Trophoblast cell (in vitro differentiated cells and primary cell): Measurements from ENCODE around the gene BMPER.

ENCODE experiments used
- DNase-seq, 2 donors: peaks; one replicate each; pipeline ENCODE4 v3.0.0-alpha.2; 2016
- H2AFZ ChIP-seq: 2 replicates; pipeline ENCODE4 v1.6.1; 2013; ENCODE audit warnings: low read length, moderate library complexity, mild to moderate bottlenecking; ENCODE audit not compliant: insufficient read depth, poor library complexity
- H2AK5ac ChIP-seq: 2 replicates; pipeline ENCODE4 v1.6.1; 2013; ENCODE audit warnings: mild to moderate bottlenecking, low read length
- H2BK120ac ChIP-seq: 2 replicates; pipeline ENCODE4 v1.6.1; 2013; ENCODE audit warnings: low read length, mild to moderate bottlenecking, moderate library complexity; ENCODE audit not compliant: insufficient read depth, poor library complexity
- H2BK12ac ChIP-seq: 2 replicates; pipeline ENCODE4 v1.6.1; 2013; ENCODE audit warnings: mild to moderate bottlenecking, low read length, moderate library complexity
- H2BK5ac ChIP-seq: 2 replicates; pipeline ENCODE4 v1.6.1; 2013; ENCODE audit warnings: low read length, low read depth, moderate library complexity, mild to moderate bottlenecking; ENCODE audit not compliant: poor library complexity
- H3K14ac ChIP-seq: 2 replicates; pipeline ENCODE4 v1.6.1; 2013; ENCODE audit warnings: mild to moderate bottlenecking, low read length
- H3K18ac ChIP-seq: 2 replicates; pipeline ENCODE4 v1.6.1; 2013; ENCODE audit warnings: mild to moderate bottlenecking, low read length
- H3K23ac ChIP-seq: 2 replicates; pipeline ENCODE4 v1.6.1; 2013; ENCODE audit warnings: low read length
- H3K27ac ChIP-seq: 2 replicates; pipeline ENCODE4 v1.5.1; 2013; ENCODE audit warnings: low read depth, mild to moderate bottlenecking, inconsistent platforms, low read length, moderate library complexity
- H3K27me3 ChIP-seq: 2 replicates; pipeline ENCODE4 v1.6.1; 2013; ENCODE audit warnings: inconsistent platforms, mild to moderate bottlenecking, low read length, moderate library complexity; ENCODE audit not compliant: insufficient read depth
- H3K36me3 ChIP-seq, 2 experiments: 1 replicate in 1 of 2; 2 replicates in 1 of 2; pipeline ENCODE4 v1.6.1; 2013; ENCODE audit warnings: low read length in 2 of 2, mild to moderate bottlenecking in 2 of 2, moderate library complexity in 1 of 2; ENCODE audit not compliant: insufficient read depth in 2 of 2, control insufficient read depth in 1 of 2
- H3K4ac ChIP-seq: 2 replicates; pipeline ENCODE4 v1.6.1; 2013; ENCODE audit warnings: low read depth, mild to moderate bottlenecking, low read length, moderate library complexity
- H3K4me1 ChIP-seq, 2 experiments: 1 replicate in 1 of 2; 2 replicates in 1 of 2; pipeline ENCODE4 v1.6.1; 2013; ENCODE audit warnings: low read length in 2 of 2, mild to moderate bottlenecking in 2 of 2, moderate library complexity in 1 of 2; ENCODE audit not compliant: insufficient read depth in 2 of 2, control insufficient read depth in 1 of 2
- H3K4me2 ChIP-seq: 2 replicates; pipeline ENCODE4 v1.6.1; 2013; ENCODE audit warnings: inconsistent platforms, mild to moderate bottlenecking, low read length, moderate library complexity
- H3K4me3 ChIP-seq: 2 replicates; pipeline ENCODE4 v1.5.1; 2013; ENCODE audit warnings: mild to moderate bottlenecking, low read depth, low read length, inconsistent platforms
- H3K79me1 ChIP-seq: one replicate; pipeline ENCODE4 v1.6.1; 2013; ENCODE audit warnings: low read length
- H3K79me2 ChIP-seq: 2 replicates; pipeline ENCODE4 v1.6.1; 2013; ENCODE audit warnings: low read length, mild to moderate bottlenecking; ENCODE audit not compliant: control insufficient read depth, insufficient read depth, poor library complexity
- H3K9ac ChIP-seq: 2 replicates; pipeline ENCODE4 v1.6.1; 2013; ENCODE audit warnings: mild to moderate bottlenecking, low read length
- H3K9me3 ChIP-seq: 2 replicates; pipeline ENCODE4 v1.6.1; 2013; ENCODE audit warnings: low read depth, mild to moderate bottlenecking, control low read depth, inconsistent platforms, low read length; ENCODE audit not compliant: insufficient read depth
- H4K12ac ChIP-seq: 2 replicates; pipeline ENCODE4 v1.6.1; 2013; ENCODE audit warnings: low read depth, mild to moderate bottlenecking, low read length, moderate library complexity
- H4K8ac ChIP-seq: 2 replicates; pipeline ENCODE4 v1.6.1; 2013; ENCODE audit warnings: low read depth, mild to moderate bottlenecking, low read length, moderate library complexity
- H4K91ac ChIP-seq: one replicate; pipeline ENCODE4 v1.6.1; 2013; ENCODE audit warnings: low read depth, mild to moderate bottlenecking, low read length, moderate library complexity
- WGBS: extraction: QIAGEN DNeasy Blood & Tissue Kit; methylation state at CpG from one replicate; pipeline ENCODE4 v1.1.7; 2013; ENCODE audit warnings: missing lambda C conversion rate; ENCODE audit not compliant: insufficient read length, insufficient coverage; ENCODE audit errors: extremely low coverage; 5-methylcytosine and 5-hydroxymethylcytosine counted together

The BMPER gene

GRCh38 chr7:33982425-33982786 lies 77.1 kb downstream of the BMPER start:
- peaks cover 10 to 19% of the 10 kb centered on the region in 2 experiments for H3K4me1 ChIP-seq
- WGBS: no CpG with 5 or more reads among the region's 2 CpGs

GRCh38 chr7:33986451-33986850 lies 81.1 kb downstream of the BMPER start:
- H2AK5ac ChIP-seq: no peak overlapping the region
- no peak overlapping the region for H4K8ac ChIP-seq
- H4K12ac ChIP-seq: no peak overlapping the region
- H3K4me2 ChIP-seq: no peak overlapping the region
- no peak overlapping the region for H3K4me3 ChIP-seq
- peaks cover 2 to 6% of the 10 kb centered on the region in 2 experiments for H3K4me1 ChIP-seq
- peaks cover 1% of the 10 kb centered on the region for H3K79me2 ChIP-seq
- H3K36me3 ChIP-seq: no peaks in the 10 kb centered on the region
- H2AFZ ChIP-seq: no peak overlapping the region
- DNase-seq: no peak
- WGBS: no CpG with 5 or more reads among the region's 2 CpGs
- no peaks in the 10 kb centered on the region for H3K27me3 ChIP-seq
- H2BK120ac ChIP-seq: no peak overlapping the region
- H3K27ac ChIP-seq: no peak overlapping the region
- no peak overlapping the region for H2BK12ac ChIP-seq
- no peaks in the 10 kb centered on the region for H3K79me1 ChIP-seq
- H3K9me3 ChIP-seq: no peaks in the 10 kb centered on the region
- no peak overlapping the region for H2BK5ac ChIP-seq
- no peak overlapping the region for H4K91ac ChIP-seq
- H3K23ac ChIP-seq: no peak overlapping the region
- no peak overlapping the region for H3K9ac ChIP-seq
- no peak overlapping the region for H3K18ac ChIP-seq
- H3K14ac ChIP-seq: no peak overlapping the region
- no peak overlapping the region for H3K4ac ChIP-seq

More at GRCh38 chr7:33982425-33982786, 77.1 kb downstream of the BMPER start:
- no peak overlapping the region for H4K8ac ChIP-seq
- H2BK5ac ChIP-seq: no peak overlapping the region
- no peak overlapping the region for H2BK120ac ChIP-seq
- no peak overlapping the region for H4K91ac ChIP-seq
- H3K27me3 ChIP-seq: no peaks in the 10 kb centered on the region
- peaks cover 1% of the 10 kb centered on the region for H3K79me2 ChIP-seq
- H3K4me3 ChIP-seq: no peak overlapping the region
- H3K36me3 ChIP-seq: no peaks in the 10 kb centered on the region
- H3K18ac ChIP-seq: no peak overlapping the region
- DNase-seq: peak; percentile 29 to 59
- H3K27ac ChIP-seq: no peak overlapping the region
- H3K9me3 ChIP-seq: no peaks in the 10 kb centered on the region
- no peak overlapping the region for H3K9ac ChIP-seq
- H2BK12ac ChIP-seq: no peak overlapping the region
- H3K14ac ChIP-seq: no peak overlapping the region
- H3K23ac ChIP-seq: no peak overlapping the region
- no peak overlapping the region for H3K4ac ChIP-seq
- no peak overlapping the region for H4K12ac ChIP-seq
- no peak overlapping the region for H3K4me2 ChIP-seq
- H2AK5ac ChIP-seq: no peak overlapping the region
- H2AFZ ChIP-seq: no peak overlapping the region
- peaks cover 3% of the 10 kb centered on the region for H3K79me1 ChIP-seq

GRCh38 chr7:33986951-33987947 lies 81.9 kb downstream of the BMPER start:
- H2BK5ac ChIP-seq: no peak overlapping the region
- H3K79me2 ChIP-seq: no peaks in the 10 kb centered on the region
- no peaks in the 10 kb centered on the region for H3K9me3 ChIP-seq
- H3K18ac ChIP-seq: no peak overlapping the region
- no peak overlapping the region for H4K8ac ChIP-seq
- H2BK120ac ChIP-seq: no peak overlapping the region
- no peak overlapping the region for H3K23ac ChIP-seq
- H4K12ac ChIP-seq: no peak overlapping the region
- H3K27ac ChIP-seq: no peak overlapping the region
- H2BK12ac ChIP-seq: no peak overlapping the region
- H3K4me2 ChIP-seq: no peak overlapping the region
- no peak overlapping the region for H3K9ac ChIP-seq
- no peaks in the 10 kb centered on the region for H3K27me3 ChIP-seq
- H2AK5ac ChIP-seq: no peak overlapping the region
- H3K4ac ChIP-seq: no peak overlapping the region
- peak; percentile 42 to 78 for DNase-seq
- H3K4me3 ChIP-seq: no peak overlapping the region
- no peak overlapping the region for H4K91ac ChIP-seq
- no peaks in the 10 kb centered on the region for H3K4me1 ChIP-seq
- H3K14ac ChIP-seq: no peak overlapping the region
- H3K79me1 ChIP-seq: no peaks in the 10 kb centered on the region
- H3K36me3 ChIP-seq: no peaks in the 10 kb centered on the region
- H2AFZ ChIP-seq: no peak overlapping the region
- no CpG with 5 or more reads among the region's 9 CpGs for WGBS

GRCh38 chr7:33996899-33997298 lies 91.6 kb downstream of the BMPER start:
- H2AK5ac ChIP-seq: no peak overlapping the region
- H3K79me1 ChIP-seq: no peaks in the 10 kb centered on the region
- no peak overlapping the region for H3K27ac ChIP-seq
- no peak overlapping the region for H3K4me3 ChIP-seq
- H3K27me3 ChIP-seq: no peaks in the 10 kb centered on the region
- H3K14ac ChIP-seq: no peak overlapping the region
- no peak overlapping the region for H3K9ac ChIP-seq
- no peak overlapping the region for H4K91ac ChIP-seq
- H3K9me3 ChIP-seq: no peaks in the 10 kb centered on the region
- WGBS: no CpG with 5 or more reads among the region's 1 CpG
- H2BK120ac ChIP-seq: no peak overlapping the region
- no peaks in the 10 kb centered on the region for H3K36me3 ChIP-seq
- DNase-seq: no peak
- no peak overlapping the region for H3K4ac ChIP-seq
- H3K4me1 ChIP-seq: no peaks in the 10 kb centered on the region
- H3K4me2 ChIP-seq: no peak overlapping the region
- no peak overlapping the region for H3K18ac ChIP-seq
- no peak overlapping the region for H2BK12ac ChIP-seq
- no peak overlapping the region for H3K23ac ChIP-seq
- H4K8ac ChIP-seq: no peak overlapping the region
- no peaks in the 10 kb centered on the region for H3K79me2 ChIP-seq
- H2AFZ ChIP-seq: no peak overlapping the region
- no peak overlapping the region for H4K12ac ChIP-seq
- no peak overlapping the region for H2BK5ac ChIP-seq
